NCI-H2171 treated with DMSO at 0.1 percent for 48 hours (cell line): ENCODE measurements around the gene YEATS2.

Experiments
- DNase-seq: peaks from one replicate; lab custom pipeline; 2025; lab: John Stamatoyannopoulos, UW

The YEATS2 gene

DNA sequence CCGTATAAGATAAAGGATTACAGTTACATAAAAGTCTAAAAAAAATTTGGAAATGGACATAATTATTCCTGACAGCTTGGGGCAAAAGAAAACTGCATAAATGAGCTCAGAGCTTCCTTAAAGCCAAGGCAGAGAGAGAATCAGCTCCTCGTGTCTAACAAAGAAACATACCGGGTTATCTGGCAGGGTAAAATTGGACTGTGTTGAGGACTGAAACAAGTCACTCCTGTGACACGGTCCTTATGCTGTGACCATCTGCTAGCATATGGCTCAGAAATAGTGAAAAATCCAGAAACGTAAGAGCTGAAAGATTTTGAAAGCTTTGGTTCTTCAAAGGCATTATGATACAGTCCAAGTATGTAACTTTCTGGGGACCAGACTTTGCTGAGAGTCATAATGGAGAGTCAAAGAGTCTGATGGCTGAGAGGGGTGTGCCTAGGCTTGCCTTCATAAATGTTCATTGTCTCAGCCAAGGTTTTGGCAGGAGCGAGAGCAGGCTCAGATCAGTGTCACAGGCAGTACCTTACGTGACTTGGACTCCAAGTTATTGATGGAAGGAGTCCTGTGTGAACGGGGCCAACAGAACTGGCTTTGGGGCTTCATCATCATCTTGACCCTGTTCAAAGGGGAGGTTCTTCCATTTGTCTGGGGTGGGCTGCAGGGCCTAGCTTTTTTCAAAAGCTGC, 115.3 kb downstream of the YEATS2 start:
- peak; percentile 91 for DNase-seq

DNA sequence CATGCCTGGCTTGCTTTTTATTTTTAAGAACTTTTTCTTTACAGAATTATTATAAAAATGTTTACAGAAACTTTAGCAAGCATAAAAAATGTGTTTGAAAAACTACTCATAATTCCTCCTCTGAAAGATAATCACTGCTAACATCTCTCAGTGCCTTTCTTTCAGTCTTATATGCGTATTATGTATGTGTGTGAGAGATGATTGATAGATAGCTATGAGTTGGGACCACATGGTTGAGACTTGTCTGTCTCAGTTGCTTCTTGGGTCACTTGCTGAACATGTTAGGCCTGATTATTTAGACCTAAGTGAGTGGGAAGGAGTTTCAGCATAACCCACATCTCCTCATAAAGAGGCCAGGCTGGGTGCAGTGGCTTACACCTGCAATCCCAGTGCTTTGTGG, 116.6 kb downstream of the YEATS2 start:
- no peak for DNase-seq

DNA sequence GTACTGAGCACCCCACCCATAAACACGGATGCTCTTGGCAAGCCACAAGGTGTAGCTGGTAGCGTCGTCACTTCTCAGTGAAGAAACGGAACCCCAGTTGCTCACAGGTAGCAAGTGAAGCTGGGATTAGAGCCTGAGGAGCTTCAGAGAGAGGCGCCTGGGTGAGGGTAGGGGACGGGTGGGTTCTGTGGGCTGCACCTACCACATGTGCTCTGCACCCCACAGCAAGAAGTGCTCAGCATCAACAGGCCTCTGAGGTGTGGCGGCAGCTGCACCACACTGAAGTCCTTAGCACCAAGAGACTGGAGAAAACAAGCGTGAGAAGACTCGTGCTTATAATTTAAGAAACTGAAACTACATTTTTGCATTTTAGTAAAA, 118.0 kb downstream of the YEATS2 start:
- DNase-seq = no peak

DNA sequence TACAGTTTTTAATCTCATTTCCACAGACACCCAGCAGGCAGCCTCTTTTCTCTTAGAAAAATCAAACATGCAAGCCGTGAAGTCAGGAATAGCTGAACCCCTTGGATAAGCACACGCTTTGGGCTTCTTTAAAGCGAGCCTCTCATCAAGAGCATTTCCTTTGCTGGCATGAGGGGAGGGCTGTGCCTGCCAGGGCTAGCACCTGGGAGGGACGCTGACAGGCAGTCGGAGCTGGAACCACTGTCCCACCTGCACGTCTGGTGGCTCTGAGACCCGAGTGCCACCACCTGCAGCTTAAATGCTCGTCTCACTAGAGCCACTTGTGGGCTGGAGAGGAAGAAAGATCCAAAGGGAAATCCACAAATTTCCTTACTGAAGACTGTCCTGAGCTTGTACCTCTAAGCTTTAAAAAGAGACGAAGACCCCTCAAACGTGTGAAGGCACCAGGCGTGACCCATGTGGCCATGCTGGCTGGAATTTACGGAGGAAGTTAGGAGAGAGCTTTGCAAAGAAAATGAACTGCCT, 118.4 kb downstream of the YEATS2 start:
- DNase-seq = no peak

DNA sequence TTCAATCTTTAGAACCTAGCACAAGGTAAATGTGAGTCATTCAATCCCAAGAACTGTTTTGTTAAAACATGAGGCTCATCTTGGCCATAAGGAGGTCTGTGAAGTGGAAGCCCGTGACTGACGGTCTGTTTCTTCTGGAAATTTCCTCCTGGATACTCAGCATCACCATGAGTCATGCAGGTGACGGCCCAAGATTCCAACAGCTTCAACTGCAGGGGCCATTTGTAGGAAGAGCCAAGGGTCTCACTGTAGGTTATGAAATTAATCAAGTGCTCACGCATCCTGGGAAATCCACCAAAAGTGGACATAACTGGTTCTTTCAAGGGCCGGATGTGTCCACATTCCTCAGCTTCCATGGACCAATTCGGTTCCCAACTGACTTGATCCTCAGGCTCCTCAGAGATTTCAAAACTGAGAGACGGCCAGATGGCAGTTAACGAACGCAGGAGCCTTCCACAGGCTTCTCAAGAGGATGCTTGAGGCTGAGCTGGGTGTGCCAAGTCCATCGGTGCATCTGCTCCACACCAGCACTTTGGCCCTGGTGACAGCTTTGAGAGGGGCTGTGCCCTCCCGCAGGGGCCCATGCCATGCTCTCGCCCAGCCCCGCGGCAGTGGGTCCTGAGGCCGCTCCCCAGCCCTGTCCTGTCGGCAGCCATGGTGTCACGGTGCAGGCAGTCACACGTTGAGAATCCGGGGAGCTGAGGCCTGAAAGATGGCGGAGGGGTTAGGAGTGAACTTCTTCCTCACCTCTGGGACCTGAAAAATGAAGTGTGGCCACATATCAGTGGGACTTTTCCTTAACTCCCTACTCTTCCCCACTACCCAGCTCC, 119.3 kb downstream of the YEATS2 start:
- peak; percentile 34 for DNase-seq

DNA sequence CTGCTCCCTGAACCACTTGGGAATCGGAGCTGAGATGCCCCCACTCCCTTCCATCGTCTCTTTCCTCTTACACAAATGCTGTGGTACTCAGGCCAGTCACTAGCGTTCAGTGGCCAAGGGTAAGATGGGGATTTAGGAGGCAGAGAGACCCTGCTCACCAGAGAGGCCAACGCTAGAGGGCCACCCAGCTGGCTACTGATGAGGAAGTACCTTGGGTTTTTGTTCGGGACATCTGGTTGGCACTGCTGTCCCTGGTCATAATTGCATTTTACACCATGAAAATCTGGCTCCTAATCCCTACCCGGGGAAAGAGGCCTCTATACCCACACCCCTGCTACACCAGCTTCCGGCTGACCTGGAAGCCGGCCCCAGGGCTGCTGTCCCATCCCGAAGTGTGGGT, 120.0 kb downstream of the YEATS2 start:
- no peak for DNase-seq

DNA sequence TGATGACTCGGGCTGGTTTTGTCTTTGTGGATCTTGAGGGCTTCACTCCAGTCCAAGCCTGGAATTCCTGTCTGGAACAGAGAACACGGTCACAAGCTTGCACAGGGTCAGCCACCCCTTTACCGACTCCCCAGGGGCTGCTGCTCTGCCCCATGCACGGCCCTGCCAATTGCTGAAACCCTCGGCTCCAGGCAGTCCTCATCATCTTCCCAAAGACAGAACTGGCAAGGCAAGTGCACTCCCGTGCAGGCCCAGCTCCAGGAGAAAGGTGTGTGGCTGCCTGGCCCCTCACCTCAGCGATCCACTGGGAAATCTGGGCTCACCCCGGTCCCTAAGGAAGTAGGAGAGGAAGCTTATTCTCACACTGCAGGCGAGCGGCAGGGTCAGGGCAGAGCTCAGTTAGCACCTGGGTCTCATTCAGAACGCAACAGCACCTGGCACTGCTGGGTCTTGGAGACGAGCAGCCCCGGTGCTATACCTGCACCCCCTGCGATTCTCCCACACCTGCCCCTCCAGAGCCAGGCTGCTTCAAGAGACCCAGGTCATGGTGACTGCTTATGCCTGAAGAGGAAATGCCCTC, 120.5 kb downstream of the YEATS2 start:
- no peak for DNase-seq

DNA sequence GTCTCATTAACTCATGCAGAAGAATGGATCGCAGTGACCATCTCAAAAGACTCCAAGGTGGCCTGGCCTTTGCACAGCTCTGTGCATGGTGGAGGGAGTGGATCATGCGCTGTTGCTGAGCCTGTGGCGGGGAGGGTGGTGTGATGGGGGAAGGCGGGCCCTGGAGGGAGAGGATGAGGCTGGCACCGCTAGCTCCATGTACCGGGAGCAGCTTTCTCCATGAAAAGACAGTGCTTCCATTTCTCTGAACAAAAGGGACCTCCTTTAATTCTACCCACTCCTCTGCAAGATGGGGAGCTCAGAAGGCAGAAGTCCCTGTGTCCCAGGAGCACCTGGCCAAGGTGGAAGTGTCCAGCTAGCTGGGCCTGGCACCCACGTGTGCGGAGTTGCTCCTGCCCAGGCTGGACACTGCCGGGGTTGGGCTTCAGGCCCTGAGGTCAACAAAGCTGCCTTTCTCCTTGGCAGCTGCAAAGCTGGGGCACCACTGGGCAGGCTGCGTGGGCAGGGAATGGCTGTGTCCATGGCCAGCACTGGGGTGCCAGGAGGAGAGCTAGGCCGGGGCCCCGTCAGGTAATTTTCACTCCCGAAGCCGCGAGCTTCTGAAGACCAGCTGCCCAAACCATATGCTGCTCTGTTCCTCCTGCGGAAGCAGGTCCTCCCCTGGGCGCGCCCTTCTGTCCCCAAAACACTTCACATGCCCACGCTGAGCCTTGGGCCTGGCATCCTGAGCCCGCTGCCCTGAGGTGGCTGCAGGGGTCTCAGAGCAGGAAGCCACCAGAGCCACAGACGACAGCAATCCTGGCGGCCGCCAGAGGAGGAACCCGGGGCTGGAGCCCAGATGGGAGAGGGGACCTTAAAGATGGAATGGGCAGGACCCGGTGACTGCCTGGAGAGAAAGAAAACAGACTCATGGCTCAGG, 121.4 kb downstream of the YEATS2 start:
- DNase-seq = no peak

DNA sequence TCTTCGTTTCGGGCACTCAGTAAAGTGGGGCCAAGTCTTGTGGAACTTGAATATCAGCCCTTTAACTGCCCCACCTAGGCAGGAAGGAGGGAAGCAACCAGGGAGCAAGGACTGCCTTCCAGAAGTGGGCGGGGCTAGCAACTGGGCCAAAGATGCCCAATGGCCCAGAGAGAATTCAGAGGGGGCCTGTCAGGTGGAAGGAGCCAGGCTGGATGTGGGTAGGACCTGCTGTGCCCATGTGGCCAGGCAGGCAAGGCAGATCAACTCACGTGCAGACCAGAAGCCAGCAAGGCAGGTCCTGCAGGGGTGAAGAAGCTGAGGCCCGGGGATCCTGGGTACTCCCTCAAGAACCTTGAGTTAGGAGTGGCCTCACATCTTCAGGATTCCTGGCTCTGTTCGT, 122.2 kb downstream of the YEATS2 start:
- no peak for DNase-seq

DNA sequence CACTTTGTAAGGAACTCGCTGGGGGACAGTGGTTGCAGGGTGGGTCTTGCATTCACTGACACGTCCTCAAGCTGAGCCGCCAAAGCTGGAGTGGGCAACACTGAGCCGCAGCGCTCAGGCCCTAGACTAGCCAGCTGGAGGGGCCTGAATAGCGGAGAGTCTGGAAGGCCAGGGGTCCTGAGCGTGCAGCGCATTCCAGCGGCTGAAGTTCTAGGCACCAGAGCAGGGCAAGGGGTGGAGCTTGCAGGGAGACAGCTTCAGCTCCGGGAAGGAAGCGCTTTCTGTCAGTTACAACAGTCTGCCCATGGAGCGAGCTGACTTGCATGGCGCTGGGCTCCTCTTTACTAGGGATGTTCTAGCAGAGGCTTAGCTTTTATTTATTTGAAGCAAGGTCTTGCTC, 125.0 kb downstream of the YEATS2 start:
- DNase-seq = no peak

DNA sequence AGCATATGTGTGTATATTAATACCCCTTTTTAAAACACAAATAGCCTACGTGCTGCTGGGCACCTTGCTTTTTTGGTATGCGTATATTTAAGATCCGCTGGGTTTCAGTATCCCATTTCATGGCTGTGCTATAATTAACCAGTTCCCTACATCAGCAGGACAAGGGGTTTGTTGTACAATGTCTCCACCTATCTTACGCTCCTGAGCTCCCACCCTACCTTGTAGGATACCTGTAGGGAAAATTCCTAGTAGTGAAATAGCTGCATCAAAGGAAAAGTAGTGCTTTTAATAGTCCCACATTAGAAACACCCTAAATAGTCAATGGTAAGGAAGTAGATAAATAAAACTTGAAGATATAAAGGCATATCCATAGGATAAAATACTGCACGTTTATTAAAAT, 126.4 kb downstream of the YEATS2 start:
- peak; percentile 83 for DNase-seq

DNA sequence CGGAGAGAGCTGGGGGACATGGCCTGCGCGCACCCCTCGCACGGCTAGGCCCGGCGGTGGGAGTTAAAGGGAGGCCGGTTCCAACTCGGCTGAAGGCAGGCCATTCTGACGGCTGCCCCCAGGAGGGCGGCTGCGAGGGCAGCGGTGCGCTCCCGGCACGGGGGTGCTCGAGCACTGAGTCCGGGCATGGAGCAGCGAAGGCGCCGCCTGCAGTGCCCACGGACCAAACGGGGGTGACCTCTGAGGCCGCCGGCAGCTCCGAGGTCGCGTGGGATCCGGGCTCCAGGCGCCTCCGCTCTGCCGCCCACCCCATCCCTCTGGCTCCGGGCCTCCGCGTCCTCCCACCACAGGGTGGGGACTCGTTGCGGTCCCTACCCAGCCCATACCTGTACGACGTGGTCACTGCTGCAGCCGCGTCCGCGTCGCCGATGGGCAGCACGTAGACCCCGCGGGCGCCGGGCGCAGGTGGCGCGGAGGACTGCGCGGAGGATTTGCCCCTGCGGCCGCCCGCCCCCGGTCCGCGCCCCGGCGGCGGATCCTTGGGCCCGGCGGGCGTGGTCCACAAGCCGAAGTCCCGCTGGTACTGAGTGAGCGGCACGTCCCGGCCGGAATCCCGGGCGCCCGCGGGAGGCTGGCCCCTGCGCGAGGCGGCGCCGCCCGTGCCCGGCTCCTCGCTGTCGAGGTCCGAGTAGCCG, 127.3 kb downstream of the YEATS2 start:
- no peak for DNase-seq

DNA sequence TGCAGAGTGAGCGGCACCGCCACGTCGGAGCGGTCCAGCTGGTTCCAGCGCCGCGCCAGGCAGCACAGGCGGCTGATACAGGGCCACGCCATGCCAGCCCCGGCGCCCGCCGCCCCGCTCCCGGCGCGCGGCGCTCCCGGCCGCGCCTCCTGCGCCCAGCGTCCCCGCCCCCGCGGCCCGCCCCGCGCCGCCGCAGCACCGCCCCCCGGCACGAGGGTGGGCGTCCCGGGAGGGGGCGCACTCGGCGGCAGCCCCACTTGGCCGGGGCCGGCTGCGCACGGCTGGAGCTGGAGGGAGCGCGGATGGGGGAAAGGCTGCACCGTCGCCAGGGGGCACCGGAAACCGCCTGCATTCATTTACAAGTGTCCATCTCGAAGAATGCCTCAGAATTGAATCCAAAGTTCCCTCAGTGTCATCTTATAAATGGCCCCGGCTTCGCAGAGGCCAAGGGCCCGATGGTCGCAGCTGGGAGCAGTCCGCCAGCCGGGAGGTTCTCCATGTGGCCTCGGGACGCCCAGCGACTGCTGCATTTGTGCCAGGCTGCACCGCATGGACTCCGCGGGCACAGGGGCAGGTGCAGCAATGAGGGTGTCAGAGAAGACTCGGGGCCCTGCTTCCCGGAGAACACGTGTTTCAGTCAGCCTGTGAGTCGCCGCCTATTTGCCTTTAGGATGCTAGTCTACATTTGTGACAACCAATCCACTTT, 128.0 kb downstream of the YEATS2 start, which contains the start of gene MAP6D1:
TSS of gene MAP6D1 (minus strand) at position 122 of the 706 bp plus-strand sequence. CDS start at position 92, 30 bp downstream.
- DNase-seq = peak; percentile 82

DNA sequence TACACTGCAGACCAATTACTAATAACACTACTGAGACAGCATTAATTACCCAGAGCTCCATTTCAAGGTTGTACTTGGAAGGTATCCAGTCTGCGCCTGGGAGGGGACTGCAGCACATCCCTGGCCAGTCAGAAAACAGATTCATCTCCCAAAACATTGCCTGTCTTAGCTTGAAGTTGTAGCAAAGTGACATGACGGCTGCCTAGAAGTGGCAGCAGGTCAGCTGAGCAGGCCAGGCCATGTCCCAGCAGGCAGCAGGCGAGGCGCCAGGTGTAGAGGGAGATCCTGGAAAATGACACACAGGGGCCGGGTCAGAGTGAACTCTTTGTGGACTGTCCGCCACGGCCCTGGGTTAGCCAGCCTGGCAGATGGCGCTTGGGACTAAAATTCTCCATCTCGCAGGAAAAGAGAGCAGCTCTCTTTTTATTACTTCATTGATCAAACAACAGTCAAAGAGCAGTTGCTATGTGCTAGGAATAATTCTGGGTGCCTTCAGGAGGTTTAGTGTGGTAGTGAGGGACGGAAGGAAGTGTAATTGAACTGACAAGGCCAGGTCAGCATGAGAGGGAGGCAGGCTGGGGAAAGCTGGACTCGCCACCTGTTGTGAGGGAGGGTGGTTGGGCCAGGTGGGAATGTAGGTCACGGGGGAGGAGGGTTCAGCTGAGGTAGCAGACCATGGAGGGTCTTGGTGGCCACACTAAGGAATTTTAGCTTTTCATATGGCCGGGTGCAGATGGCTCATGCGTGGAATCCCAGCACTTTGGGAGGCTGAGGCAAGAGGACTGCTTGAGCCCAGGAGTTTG, 129.1 kb downstream of the YEATS2 start:
- DNase-seq = no peak

DNA sequence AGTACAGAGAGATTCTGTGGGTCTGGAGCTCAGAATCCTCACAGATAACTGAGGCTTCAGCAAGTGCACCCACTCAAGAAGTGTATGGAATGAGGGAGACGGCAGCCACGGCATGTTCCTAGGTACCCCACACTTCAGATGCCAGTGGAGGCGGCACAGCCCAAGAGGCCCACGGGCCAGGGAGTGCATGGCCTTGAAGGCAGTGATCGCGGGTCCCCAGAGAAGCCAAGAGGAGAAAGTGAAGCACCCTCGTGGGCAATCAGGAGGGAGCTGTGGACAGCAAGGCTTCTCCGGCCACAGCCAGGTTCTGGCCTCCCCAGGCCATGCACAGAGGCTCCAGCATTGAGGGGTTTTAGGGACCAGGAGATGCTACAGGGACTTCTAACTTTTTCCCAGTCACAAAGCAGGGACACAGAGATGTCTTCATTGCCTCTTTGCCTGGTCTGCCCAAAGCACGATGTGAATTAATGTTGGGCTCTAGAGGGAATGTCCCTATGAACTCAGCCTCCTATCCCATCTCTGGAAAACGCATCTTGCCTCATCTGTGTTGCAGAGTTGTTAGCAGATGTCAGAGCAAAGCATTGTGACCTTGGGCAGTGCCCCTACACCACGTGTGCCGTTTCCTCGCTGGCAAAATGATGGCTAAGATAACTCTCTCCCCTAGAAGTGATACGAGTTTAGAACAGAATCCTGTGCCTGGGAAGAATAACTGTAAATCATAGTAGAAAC, 130.4 kb downstream of the YEATS2 start:
- no peak for DNase-seq

DNA sequence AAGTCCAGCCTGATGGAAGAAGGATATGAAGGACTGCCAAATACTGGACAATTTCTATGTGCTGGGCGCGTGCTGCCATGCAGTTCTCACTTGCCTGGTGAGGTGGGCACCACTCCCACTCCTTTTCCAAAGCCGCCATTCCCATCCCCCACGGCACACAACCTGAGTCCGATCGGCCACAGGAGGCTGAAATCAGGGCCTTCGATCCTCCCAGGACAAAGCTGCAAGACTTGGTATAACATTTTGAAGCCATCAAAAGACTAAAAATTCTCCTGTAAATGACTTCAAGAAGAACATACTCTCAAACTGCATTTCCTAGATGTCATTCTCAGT, 130.9 kb downstream of the YEATS2 start:
- no peak for DNase-seq

DNA sequence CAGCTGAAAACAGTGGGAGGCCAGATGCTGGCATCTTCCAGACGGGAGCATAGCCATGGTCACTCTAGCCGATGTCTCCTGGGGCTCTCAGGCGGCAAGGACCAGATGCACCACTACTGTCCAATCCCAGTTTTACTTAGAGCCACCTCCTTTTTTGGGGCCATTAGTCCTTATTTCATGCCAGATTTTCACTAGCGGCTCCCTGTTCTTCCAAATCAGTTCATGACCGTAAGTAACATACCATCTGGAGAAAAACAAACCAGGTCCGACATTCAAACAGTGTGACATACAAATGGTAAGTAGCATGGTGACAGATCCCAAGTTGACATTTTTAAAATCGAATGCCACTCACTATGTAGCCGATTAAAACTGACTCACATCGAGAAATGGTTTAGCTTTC, 131.9 kb downstream of the YEATS2 start:
- DNase-seq = no peak

DNA sequence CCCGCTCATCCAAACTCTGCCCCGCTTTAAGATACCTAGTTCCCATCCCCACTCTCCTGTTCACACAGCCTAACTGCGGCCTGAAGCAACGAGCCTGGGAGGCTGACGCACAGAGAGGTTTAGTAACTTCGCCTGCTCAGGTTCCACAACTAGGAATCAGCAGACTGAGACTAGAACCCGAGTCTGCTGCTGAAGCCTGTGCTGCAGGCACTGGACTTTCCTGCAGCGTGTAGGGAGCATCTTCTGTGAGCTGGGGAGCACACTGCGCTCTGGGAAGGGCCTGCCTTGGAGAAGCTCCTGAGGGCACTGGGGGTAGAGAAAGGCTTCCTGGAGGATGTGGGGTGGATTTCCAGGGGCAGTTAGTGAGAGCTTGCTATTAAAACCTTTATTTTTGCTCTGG, 132.6 kb downstream of the YEATS2 start:
- no peak for DNase-seq

DNA sequence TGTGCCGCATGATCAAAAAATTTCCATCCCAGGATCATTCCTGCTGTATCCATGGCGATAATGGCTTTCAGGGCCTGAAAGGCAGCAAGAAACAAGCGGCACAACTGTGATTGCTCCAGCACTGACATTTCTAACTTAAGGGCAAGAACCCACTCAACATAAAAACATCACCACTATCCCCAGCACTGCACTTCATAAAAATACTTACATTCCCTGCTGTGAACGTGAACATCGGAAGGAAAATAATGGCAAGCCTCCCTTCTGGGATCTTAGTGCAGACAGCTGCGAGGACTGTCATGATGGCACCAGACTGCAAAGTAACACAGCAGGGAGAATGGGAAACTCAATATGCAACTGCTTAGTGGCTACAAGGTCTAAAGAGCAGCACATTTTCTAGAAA, 135.9 kb downstream of the YEATS2 start:
- no peak for DNase-seq
